Keratinocyte (primary cell): ENCODE data around the gene SLC38A3. TPM values are rescaled to one million over a fixed set of nuclear protein-coding genes. Genes with fewer than 3 reads are reported as not detected.

Source experiments
- DNase-seq: peaks from one replicate; pipeline ENCODE4 v3.0.0-alpha.2; 2011; ENCODE audit warnings: low read depth, missing footprints, low spot score
- FAIRE-seq: peaks from 2 replicates; lab custom pipeline; 2011; peaks lifted over from hg19 to GRCh38; lab: Jason Lieb, UNC
- H2AFZ ChIP-seq: 2 replicates; pipeline ENCODE4 v1.6.0; 2012; ENCODE audit warnings: low read length, control low read depth, inconsistent platforms; ENCODE audit not compliant: control insufficient read depth
- H3K27ac ChIP-seq: 2 replicates; pipeline ENCODE4 v1.5.1; 2011; ENCODE audit warnings: low read length; ENCODE audit not compliant: control insufficient read depth, insufficient read depth
- H3K27me3 ChIP-seq: 3 replicates; pipeline ENCODE4 v1.6.0; 2011; ENCODE audit warnings: low read length; ENCODE audit not compliant: control insufficient read depth, insufficient read depth; ENCODE audit errors: extremely low read depth
- H3K36me3 ChIP-seq, 2 experiments: 2 replicates in 1 of 2; 3 replicates in 1 of 2; pipeline ENCODE4 v1.5.1; 2011; ENCODE audit warnings: low read length in 2 of 2, mild to moderate bottlenecking in 1 of 2; ENCODE audit not compliant: control insufficient read depth in 2 of 2, insufficient read depth in 2 of 2; ENCODE audit errors: extremely low read depth in 1 of 2
- H3K4me1 ChIP-seq: 3 replicates; pipeline ENCODE4 v1.5.1; 2011; ENCODE audit warnings: low read length; ENCODE audit not compliant: control insufficient read depth, insufficient read depth; ENCODE audit errors: extremely low read depth
- H3K4me2 ChIP-seq: 3 replicates; pipeline ENCODE4 v1.6.0; 2011; ENCODE audit warnings: low read depth, low read length; ENCODE audit not compliant: control insufficient read depth, insufficient read depth; ENCODE audit errors: extremely low read depth
- H3K4me3 ChIP-seq, 3 experiments: fragments of 200-600 bp in 1 of 3; sonication (generic) in 1 of 3; 2 replicates in 2 of 3; 3 replicates in 1 of 3; pipeline ENCODE4 v1.5.1; 2011 to 2016; ENCODE audit warnings: low read length in 3 of 3, mild to moderate bottlenecking in 3 of 3, control low read depth in 2 of 3, inconsistent platforms in 1 of 3, low read depth in 1 of 3, mixed read lengths in 1 of 3, mixed run types in 1 of 3, moderate library complexity in 1 of 3; ENCODE audit not compliant: control insufficient read depth in 2 of 3, insufficient read depth in 2 of 3; ENCODE audit errors: extremely low read depth in 1 of 3
- H3K79me2 ChIP-seq: 2 replicates; pipeline ENCODE4 v1.6.0; 2012; ENCODE audit warnings: low read length; ENCODE audit not compliant: control insufficient read depth, insufficient read depth
- H3K9ac ChIP-seq: 3 replicates; pipeline ENCODE4 v1.6.0; 2011; ENCODE audit warnings: low read length; ENCODE audit not compliant: control insufficient read depth, insufficient read depth; ENCODE audit errors: extremely low read depth
- H3K9me1 ChIP-seq: 3 replicates; pipeline ENCODE4 v1.6.0; 2011; ENCODE audit warnings: low read length; ENCODE audit not compliant: control insufficient read depth, insufficient read depth; ENCODE audit errors: extremely low read depth
- H3K9me3 ChIP-seq: 2 replicates; pipeline ENCODE4 v1.5.1; 2012; ENCODE audit warnings: low read depth, low read length; ENCODE audit not compliant: control insufficient read depth
- H4K20me1 ChIP-seq: 3 replicates; pipeline ENCODE4 v1.6.0; 2011; ENCODE audit warnings: low read length; ENCODE audit not compliant: control insufficient read depth, insufficient read depth; ENCODE audit errors: extremely low read depth
- EZH2 ChIP-seq: IDR thresholded peaks from one replicate; pipeline ENCODE4 v1.6.1; 2012; ENCODE audit warnings: inconsistent platforms, mild to moderate bottlenecking, low read length, moderate library complexity
- dilution Hi-C: fragments of 300-500 bp; cut with MboI; formaldehyde crosslinking; loops from one replicate; pipeline ENCODE4 v1.7.0; 2020; ENCODE audit warnings: low sequenced_read_pairs; ENCODE audit not compliant: extremely low pct_ligation_motif_present
- polyA plus RNA-seq, 5 experiments: library from polyadenylated mRNA; depleted of rRNA in 3 of 5; stranded (reverse) in 3 of 5; stranded (forward) in 1 of 5; unstranded in 1 of 5; fragments of >200 nt; gene quantifications; 1 replicate in 1 of 5; 2 replicates in 3 of 5; 3 replicates in 1 of 5; pipeline versions ENCODE4 v1.2.1 to v1.2.3, GENCODE V29; 2011 to 2012; ENCODE audit warnings: missing spikeins in 2 of 5, low read depth in 1 of 5, low replicate concordance in 1 of 5
- TF ChIP-seq, protein P1 (sequence below), 3 experiments: IDR thresholded peaks in 1 of 3; conservative IDR thresholded peaks in 1 of 3; optimal IDR thresholded peaks in 1 of 3; 2 replicates in 2 of 3; 3 replicates in 1 of 3; pipeline versions ENCODE3 to v1.5.1; 2011; ENCODE audit warnings: low read length in 3 of 3, mild to moderate bottlenecking in 3 of 3, moderate library complexity in 2 of 3, control low read depth in 1 of 3, inconsistent platforms in 1 of 3; ENCODE audit not compliant: insufficient read depth in 2 of 3; ENCODE audit errors: extremely low read depth in 1 of 3

Gene SLC38A3
- polyA plus RNA-seq, 1 donor (not counting 4 experiments of a cell fraction or from before 2014, with no cell fraction given), result not detected

DNA sequence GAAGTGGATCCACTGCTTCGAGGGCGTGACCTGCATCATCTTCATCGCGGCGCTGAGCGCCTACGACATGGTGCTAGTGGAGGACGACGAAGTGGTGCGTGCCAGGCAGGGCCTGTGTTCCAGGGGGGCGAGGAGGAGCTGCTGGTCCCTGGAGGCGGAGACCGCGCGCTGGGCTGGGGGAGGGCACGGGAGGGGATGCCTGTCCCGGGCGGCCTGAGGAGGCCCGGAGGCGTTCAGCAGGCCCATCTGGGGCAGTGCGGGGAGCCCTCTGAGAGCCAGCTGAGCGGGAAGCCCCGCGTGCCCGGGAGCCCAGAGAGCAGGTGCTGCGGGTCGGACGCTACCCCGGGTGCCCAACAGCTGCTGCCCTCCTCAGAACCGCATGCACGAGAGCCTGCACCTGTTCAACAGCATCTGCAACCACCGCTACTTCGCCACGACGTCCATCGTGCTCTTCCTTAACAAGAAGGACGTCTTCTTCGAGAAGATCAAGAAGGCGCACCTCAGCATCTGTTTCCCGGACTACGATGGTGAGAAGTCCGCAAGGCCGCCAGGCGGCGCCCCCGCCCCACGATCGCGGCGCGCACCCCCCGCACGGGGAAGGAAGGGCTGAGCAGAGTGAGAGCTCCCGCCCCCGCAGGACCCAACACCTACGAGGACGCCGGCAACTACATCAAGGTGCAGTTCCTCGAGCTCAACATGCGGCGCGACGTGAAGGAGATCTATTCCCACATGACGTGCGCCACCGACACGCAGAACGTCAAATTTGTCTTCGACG, 10.8 kb upstream of the SLC38A3 start:
- Histone ChIP-seq H3K36me3 (no peaks in the 10 kb centered on the region), H3K9me3 (no peaks in the 10 kb centered on the region), H3K9me1 (no peaks in the 10 kb centered on the region), H4K20me1 (peaks cover 9% of the 10 kb centered on the region), H3K79me2 (no peaks in the 10 kb centered on the region), H2AFZ (no peak overlapping the region), H3K4me2 (no peak overlapping the region), H3K9ac (no peak overlapping the region), H3K27ac (no peak overlapping the region), H3K4me3 (no peak overlapping the region), H3K27me3 (peaks cover 32% of the 10 kb centered on the region), H3K4me1 (no peaks in the 10 kb centered on the region)
- peak; percentile 56 for TF ChIP-seq EZH2
- TF ChIP-seq, protein P1, sequence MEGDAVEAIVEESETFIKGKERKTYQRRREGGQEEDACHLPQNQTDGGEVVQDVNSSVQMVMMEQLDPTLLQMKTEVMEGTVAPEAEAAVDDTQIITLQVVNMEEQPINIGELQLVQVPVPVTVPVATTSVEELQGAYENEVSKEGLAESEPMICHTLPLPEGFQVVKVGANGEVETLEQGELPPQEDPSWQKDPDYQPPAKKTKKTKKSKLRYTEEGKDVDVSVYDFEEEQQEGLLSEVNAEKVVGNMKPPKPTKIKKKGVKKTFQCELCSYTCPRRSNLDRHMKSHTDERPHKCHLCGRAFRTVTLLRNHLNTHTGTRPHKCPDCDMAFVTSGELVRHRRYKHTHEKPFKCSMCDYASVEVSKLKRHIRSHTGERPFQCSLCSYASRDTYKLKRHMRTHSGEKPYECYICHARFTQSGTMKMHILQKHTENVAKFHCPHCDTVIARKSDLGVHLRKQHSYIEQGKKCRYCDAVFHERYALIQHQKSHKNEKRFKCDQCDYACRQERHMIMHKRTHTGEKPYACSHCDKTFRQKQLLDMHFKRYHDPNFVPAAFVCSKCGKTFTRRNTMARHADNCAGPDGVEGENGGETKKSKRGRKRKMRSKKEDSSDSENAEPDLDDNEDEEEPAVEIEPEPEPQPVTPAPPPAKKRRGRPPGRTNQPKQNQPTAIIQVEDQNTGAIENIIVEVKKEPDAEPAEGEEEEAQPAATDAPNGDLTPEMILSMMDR (optimal IDR thresholded peaks at IDR 0.05 in 1 of 3, IDR thresholded peaks at IDR 0.05 in 1 of 3, conservative IDR thresholded peaks at IDR 0.05 in 1 of 3; ENCODE audit: extremely low read depth in 1 of 3, insufficient read depth in 2 of 3, low read length in 3 of 3), result peak in 2 of 3 experiments; percentile 69 to 92
- dilution Hi-C loops, result no loop called here
- FAIRE-seq (peak; percentile 63), DNase-seq (no peak)

DNA sequence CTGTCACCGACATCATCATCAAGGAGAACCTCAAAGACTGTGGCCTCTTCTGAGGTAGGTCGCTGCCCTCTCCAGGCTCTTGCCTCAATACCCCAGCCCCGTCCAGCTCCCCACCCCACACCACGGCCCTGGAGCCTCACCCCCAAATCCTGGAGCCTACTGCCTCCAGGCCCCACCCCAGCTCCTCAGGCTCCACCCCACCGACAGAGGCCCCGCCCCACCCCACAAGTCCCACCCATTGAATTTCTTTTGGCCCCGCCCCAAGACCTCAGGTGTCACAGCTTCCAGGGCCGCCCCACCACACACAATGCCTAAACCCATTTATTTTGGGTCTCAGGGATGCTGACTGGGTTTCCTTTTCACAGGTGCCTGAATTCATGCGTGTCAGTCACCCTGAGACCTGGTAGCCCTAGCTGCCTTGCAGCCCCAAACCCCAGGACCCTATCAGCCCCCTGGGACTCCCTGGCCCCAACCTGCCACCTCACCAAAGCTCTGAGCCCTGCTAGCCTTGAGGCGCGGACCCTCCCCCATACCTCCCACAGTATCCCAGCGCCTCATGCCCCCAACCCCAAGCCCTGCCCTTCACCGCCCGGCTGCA, 10.1 kb upstream of the SLC38A3 start:
- Histone ChIP-seq H4K20me1 (peaks cover 2% of the 10 kb centered on the region), H3K36me3 (no peaks in the 10 kb centered on the region), H3K27me3 (peaks cover 32% of the 10 kb centered on the region), H3K9me1 (no peaks in the 10 kb centered on the region), H2AFZ (no peak overlapping the region), H3K9me3 (no peaks in the 10 kb centered on the region), H3K4me1 (no peaks in the 10 kb centered on the region), H3K4me3 (no peak overlapping the region), H3K4me2 (no peak overlapping the region), H3K27ac (no peak overlapping the region), H3K9ac (no peak overlapping the region), H3K79me2 (no peaks in the 10 kb centered on the region)
- TF ChIP-seq, protein P1 (optimal IDR thresholded peaks at IDR 0.05 in 1 of 3, IDR thresholded peaks at IDR 0.05 in 1 of 3, conservative IDR thresholded peaks at IDR 0.05 in 1 of 3; ENCODE audit: extremely low read depth in 1 of 3, insufficient read depth in 2 of 3, low read length in 3 of 3), result no peak
- no peak for TF ChIP-seq EZH2
- no peak for FAIRE-seq
- dilution Hi-C loops, result no loop called here
- no peak for DNase-seq
